HG03175 (cell line): ENCODE data around the gene SLC6A13.
A peak's percentile ranks its signal among the peaks of the same experiment; 100 is the strongest.
"Not testable (repeated sequence)": the region's sequence is repeated elsewhere in the genome, so short reads cannot be mapped to it uniquely, and the experiment has no call there.

Experiments used
- ATAC-seq: cut with Tn5 transposase; IDR thresholded peaks from one replicate; pipeline ENCODE4 v1.9.1; 2021; ENCODE audit warnings: mild to moderate bottlenecking, moderate library complexity; ENCODE audit not compliant: unreplicated experiment

The SLC6A13 gene

DNA sequence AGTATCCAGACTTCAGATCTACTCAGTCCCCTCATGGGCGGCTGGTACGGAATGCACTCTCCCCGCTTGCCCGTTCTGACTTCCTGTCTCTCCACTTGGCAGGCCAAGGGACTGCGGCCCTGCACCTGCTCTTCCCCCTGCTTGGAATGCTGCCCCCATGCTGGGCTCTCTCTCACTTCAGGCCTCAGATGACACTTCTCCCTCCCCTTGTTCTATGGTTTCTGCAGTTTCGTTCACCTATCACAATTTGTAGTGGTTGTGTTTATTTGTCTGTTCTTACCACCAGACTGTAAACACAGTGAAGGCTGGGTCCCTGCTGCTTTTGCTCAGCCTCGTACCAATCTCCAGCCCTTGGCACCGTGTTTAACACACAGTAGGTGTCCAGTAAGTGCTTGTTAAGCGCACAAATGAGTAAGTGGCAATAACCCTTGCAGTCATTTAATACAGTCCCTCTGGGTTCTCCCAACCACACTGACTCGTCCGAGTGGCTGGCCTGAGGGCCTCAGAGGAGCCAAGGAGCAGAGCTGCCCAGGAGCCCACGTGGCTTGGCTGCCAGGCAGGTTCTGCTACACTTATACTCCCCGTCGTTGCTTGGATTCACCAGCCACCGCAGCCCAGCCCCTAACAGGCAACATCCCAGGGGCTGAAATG is 60.4 kb downstream of the SLC6A13 start:
- no peak for ATAC-seq

GRCh38 chr12:201361-201760 is 61.3 kb downstream of the SLC6A13 start:
- no peak for ATAC-seq

GRCh38 chr12:198705-199104 is 63.9 kb downstream of the SLC6A13 start:
- ATAC-seq = no peak

GRCh38 chr12:197911-198695 is 64.5 kb downstream of the SLC6A13 start:
- no peak for ATAC-seq

GRCh38 chr12:197347-197746 is 65.3 kb downstream of the SLC6A13 start:
- ATAC-seq = no peak

- ATAC-seq = no peak
These were observed 66.2 kb downstream of the SLC6A13 start for GRCh38 chr12:196436-196835.

DNA sequence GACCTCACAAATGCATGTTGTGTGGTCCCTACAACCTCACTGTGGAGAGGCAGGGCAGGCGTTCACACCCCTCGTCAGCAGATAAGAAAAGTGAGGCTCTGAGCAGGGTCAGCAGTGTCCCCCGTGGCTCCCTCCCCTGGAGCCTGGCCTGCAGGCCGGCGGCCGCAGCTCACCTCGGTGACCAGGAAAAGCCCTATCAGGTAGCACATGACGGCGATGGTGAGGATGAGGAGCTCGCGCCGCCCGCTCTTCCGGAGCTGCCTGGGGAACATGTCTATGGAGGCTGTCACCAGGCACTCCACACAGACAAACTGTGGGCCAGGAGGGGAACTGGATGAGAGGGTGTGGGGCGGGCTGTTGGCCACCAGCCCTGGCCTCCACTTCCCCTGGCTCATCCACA is 66.7 kb downstream of the SLC6A13 start:
- ATAC-seq = no peak

- ATAC-seq = no peak
These were observed 67.5 kb downstream of the SLC6A13 start for GRCh38 chr12:195156-195555.

DNA sequence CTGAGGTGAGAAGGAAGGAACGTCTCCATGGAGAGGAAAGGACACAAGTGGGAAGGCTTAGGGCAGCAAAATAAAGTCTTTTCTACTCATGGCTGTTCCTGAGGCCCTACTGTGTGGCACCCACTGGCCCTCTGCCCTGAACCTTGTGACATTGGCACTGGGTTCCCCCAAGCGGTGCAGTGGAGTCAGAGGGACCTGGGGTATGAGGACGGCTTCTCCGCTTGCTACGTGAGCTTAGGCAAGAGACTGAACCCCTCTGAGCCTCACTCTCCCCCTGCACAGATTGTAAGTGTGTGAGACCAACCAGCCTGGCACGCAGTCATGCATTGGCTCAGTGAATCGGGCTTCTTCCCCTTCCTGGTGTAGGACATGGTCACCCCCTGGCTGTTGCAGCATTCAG is 68.4 kb downstream of the SLC6A13 start:
- ATAC-seq = no peak

- ATAC-seq = no peak
These were observed 69.4 kb downstream of the SLC6A13 start for GRCh38 chr12:193261-193660.

DNA sequence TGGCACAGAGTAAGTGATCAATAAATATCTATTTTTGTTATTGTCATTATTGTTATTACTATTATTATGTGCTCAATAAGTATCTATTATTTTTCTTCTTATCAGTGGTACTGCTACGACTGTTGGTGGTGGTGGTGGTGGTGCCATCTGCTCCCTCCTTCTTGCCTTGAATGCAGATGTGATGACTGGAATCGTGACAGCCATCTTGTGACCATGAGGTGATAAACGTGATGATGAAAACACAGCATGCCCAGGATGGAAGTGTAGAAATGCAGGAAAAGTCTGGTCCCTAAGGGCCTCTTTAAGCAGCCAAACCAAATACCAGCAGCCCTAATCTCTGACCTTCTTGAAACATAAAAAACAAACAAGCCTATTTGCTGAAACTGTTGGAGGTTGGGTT is 71.1 kb downstream of the SLC6A13 start:
- no peak for ATAC-seq

- no peak for ATAC-seq
These were observed 71.8 kb downstream of the SLC6A13 start for GRCh38 chr12:190881-191280.

GRCh38 chr12:189622-189962 is 73.0 kb downstream of the SLC6A13 start:
- ATAC-seq = no peak

DNA sequence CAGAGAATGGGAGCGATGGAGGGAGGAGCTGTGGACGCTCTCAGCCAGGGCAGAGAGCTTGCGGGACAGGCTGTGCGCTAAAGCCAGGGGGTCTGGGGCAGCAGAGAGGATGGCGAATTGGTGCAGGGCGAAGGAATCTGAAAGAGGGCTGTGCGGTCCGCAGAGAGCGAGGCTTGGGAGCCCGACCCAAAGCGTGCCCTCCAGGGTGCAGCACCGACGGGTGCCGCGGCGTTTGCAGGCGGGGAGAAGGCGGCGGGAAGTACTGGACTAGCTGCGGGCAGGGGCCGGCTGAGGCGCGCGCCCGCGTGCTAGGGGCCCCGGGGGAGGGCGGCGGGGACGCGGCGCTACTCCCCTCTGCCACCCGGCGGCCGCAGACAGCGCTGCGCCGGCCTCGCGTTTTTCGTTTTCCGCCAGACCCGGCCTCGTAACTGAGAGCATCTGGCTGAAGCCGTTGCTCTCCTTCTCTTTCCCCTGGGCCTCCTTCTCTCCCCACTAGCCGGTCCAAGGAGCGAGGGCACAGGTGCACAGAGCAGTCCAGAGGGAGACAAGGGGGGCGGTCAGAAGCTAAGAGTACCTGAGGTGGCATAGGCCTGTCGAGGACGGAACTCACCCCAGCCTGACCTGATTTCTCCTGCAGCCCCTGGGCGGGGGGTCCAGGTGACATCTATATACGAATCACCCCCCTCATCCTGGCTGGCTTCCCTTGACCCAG is 73.6 kb downstream of the SLC6A13 start:
- peak; percentile 56 for ATAC-seq

DNA sequence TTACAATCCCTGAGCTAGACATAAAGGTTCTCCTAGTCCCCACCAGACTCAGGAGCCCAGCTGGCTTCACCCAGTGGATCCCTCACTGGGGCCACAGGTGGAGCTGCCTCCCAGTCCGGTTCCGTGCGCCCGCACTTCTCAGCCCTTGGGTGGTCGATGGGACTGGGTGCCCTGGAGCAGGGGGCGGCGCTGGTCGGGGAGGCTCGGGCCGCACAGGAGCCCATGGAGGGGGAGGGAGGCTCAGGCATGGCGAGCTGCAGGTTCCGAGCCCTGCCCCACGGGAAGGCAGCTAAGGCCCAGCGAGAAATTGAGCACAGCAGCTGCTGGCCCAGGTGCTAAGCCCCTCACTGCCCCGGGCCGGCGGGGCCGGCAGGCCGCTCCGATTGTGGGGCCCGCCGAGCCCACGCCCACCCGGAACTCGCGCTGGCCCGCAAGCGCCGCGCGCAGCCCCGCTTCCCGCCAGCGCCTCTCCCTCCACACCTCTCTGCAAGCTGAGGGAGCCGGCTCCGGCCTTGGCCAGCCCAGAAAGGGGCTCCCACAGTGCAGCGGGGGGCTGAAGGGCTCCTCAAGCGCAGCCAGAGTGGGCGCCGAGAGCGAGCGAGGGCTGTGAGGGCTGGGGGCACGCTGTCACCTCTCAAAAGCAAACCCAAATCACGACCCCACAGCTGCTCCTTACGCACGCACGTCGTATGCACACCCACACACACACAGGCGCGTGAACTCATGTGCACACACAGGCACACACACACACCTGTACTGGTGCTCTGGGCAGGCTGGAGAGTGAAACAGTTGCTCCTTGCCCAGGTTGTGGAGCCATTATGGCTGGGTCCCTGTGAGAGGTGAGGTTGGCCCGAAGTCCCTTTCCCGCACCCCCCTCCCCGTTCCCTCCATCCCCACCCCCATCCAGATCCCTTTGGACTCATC is 74.4 kb downstream of the SLC6A13 start:
- not testable (repeated sequence) for ATAC-seq

- no peak for ATAC-seq
These were observed 76.5 kb downstream of the SLC6A13 start for GRCh38 chr12:186006-186625.

- ATAC-seq = no peak
These were observed 77.1 kb downstream of the SLC6A13 start for GRCh38 chr12:185576-185955.

DNA sequence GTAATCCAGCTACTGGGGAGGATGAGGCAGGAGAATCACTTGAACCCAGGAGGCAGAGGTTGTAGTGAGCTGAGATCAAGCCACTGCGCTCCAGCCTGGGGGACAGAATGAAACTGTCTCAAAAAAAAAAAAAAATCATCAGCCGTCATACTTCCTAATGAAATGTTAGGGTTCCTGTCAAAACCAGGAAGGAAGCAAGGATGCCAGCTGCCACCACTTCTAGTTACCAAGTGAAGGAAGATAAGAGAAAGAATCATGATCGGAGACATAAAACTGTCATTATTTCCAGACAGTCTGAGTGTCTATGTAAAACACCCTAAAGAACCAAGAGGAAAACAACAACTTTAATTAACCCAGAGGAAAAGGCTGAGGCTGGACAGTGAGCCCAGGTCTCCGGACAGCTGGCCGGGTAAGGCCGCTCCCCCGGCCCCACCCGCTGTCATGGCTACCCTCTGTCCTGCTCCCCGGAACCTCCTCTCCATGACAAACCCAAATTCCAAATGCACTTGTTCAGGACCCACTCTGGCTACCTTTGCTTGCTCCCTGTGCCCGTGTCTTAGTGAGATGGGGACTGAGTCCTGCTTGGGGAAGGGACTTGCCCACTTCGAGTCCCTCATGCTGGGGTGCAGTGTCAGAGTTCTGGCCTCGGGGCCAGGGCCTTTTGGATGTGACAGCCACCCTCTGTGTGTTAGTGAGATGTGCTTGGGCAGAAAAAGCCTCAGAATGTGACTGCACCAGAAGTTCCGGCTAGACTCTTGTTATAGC is 77.6 kb downstream of the SLC6A13 start:
- no peak for ATAC-seq

GRCh38 chr12:182381-182892 is 80.2 kb downstream of the SLC6A13 start:
- ATAC-seq = no peak

GRCh38 chr12:181921-182320 is 80.7 kb downstream of the SLC6A13 start:
- ATAC-seq = no peak
